AG10803 (cell line): ENCODE results near the gene HMOX2.
A peak's percentile ranks its signal among the peaks of the same experiment; 100 is the strongest.

Experiments
- DNase-seq: peaks from one replicate; pipeline ENCODE4 v3.0.0; 2010; ENCODE audit warnings: low read depth
- H3K4me3 ChIP-seq: 2 replicates; pipeline ENCODE4 v1.5.1; 2011; ENCODE audit warnings: mild to moderate bottlenecking, low read length, control low read depth
- TF ChIP-seq, protein P1 (sequence below): conservative IDR thresholded peaks from 2 replicates; pipeline ENCODE4 v1.5.1; 2011; ENCODE audit warnings: mild to moderate bottlenecking, low read length, control low read depth, inconsistent platforms

HMOX2 gene

DNA sequence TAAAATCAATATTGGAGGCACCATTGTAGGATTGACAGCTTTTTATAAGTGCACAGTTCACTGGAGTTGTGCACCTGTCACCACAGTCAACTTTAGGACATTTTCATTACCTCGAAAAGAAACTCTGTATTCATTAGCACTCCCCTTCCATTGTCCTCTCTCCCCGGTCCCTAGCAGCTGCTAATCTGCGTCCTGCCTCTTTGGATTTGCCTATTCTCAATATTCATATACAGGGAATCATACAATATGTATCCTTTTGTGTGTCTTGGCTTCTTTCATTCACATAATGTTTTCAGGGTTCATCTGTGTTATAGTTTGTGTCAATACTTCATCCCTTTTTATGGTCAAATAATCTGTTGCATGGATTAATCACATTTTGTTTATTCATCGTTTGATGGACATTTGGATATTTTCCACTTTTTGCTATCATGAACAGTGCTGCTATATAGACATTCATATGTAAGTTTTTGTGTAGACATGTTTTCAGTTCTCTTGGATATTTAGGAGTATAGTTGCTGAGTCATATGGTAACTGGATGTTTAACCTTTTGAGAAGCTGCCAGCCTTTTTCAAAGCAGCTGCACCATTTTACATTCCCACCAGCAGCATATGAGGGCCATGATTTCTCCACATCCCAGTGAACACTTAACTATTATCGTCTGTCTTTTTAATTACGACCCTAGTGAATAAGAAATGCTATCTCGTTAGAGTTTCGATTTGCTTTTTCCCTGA is 40.7 kb upstream of the HMOX2 start:
- TF ChIP-seq, protein P1, sequence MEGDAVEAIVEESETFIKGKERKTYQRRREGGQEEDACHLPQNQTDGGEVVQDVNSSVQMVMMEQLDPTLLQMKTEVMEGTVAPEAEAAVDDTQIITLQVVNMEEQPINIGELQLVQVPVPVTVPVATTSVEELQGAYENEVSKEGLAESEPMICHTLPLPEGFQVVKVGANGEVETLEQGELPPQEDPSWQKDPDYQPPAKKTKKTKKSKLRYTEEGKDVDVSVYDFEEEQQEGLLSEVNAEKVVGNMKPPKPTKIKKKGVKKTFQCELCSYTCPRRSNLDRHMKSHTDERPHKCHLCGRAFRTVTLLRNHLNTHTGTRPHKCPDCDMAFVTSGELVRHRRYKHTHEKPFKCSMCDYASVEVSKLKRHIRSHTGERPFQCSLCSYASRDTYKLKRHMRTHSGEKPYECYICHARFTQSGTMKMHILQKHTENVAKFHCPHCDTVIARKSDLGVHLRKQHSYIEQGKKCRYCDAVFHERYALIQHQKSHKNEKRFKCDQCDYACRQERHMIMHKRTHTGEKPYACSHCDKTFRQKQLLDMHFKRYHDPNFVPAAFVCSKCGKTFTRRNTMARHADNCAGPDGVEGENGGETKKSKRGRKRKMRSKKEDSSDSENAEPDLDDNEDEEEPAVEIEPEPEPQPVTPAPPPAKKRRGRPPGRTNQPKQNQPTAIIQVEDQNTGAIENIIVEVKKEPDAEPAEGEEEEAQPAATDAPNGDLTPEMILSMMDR, result no peak
- no peak overlapping the region for H3K4me3 ChIP-seq
- DNase-seq, result peak; percentile 28

DNA sequence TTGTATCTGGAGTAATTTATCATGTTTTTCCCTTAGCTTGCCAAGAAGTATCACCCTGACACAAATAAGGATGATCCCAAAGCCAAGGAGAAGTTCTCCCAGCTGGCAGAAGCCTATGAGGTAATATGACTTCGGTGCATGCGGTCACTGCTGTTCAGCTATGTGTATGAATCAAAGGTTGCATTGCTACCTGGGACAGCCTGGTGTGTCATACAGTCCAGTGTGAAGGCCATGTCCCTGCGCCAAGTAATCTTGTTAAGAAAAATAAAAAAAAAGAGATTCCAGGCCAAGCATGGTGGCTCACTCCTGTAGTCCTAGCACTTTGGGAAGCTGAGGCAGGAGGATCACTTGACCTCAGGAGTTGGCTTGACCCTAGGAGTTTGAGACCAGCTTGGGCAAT is 38.8 kb upstream of the HMOX2 start:
- TF ChIP-seq, protein P1, result no peak
- DNase-seq, result no peak
- H3K4me3 ChIP-seq, result no peak overlapping the region

DNA sequence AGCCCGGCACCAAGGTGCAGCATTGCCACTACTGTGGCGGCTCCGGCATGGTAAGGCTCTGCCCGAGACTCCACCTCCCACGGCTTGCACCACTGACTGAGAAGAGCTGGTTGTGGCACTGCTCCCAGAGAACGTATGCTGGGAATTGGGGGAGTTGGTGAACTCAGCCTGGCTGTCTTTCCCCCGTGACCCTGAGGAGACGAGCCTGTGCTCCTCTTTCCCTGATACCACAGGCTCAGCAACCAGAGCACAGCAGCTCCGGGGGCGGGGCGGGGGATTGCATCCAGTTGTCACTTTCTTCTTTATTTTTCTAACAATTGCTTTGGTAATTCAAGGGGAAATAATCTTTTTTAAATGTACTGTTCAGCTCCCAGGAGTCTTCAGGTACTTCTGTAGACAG is 33.8 kb upstream of the HMOX2 start:
- no peak for DNase-seq
- no peak overlapping the region for H3K4me3 ChIP-seq
- TF ChIP-seq, protein P1, result no peak

GRCh38 chr16:4443271-4443670 is 32.9 kb upstream of the HMOX2 start:
- H3K4me3 ChIP-seq, result no peak overlapping the region
- no peak for DNase-seq
- TF ChIP-seq, protein P1, result no peak

DNA sequence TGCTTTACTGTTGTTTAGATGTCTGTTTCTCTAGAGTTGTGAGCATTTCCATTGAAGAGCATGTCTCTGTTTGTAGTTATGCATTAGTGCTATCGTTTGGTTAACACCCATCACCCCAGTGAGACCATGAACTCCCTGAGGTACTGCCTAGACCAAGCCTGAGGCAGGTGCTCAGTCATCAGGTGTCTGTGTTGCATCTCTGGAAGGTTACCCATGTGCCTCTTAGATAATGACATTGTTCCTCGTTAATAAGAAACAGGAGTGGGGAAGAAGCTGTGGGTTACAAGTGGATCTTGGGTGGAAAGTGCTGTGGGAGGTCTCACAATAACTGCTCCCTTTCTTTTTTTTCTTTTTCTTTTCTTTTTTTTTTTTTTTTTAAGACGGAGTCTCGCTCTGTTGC is 32.2 kb upstream of the HMOX2 start:
- TF ChIP-seq, protein P1, result no peak

GRCh38 chr16:4450430-4450829 is 25.8 kb upstream of the HMOX2 start:
- DNase-seq, result no peak
- no peak overlapping the region for H3K4me3 ChIP-seq
- TF ChIP-seq, protein P1, result no peak

More for the DNA sequence above, 32.2 kb upstream of the HMOX2 start:
- DNase-seq, result no peak
- no peak overlapping the region for H3K4me3 ChIP-seq

DNA sequence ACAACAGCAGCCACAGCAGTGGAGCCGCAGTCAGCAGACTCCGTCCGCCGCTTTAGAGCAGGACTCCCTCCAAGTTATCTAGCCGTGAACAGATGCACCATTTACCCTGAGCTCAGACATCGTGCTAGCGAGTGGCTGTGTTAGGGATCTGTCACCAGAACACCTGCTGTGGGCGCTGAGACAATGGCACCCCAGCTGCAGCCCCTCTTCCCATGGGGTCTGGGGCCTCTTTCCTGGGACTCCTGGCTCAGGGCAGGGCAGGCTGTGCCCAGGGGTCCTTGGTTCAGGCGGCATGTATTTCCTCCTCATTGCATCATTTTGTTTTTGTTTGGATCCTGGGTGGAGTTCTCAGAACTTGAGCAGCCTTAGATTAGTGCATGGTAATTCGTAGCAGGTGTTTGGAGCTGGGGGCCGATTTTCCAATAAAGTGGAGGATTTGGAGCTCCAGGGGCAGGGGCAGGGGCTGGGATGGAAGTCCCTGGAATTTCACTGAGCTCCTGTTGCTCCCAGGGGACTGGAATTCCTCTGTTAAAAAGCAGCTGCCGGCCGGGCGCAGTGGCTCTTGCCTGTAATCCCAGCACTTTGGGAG is 25.2 kb upstream of the HMOX2 start:
- TF ChIP-seq, protein P1, result no peak

More for the DNA sequence above, 25.2 kb upstream of the HMOX2 start:
- DNase-seq, result peak; percentile 44
- H3K4me3 ChIP-seq, result no peak overlapping the region
